ENCODE measurements around the gene DAPK2.

The DAPK2 gene

GRCh38 chr15:63891079-63891767, 155.1 kb downstream of the DAPK2 start:
- peak; percentile 42 for TF ChIP-seq CTCF (IDR thresholded peaks at IDR 0.05; ENCODE audit: extremely low read depth, missing control alignments)
- peak; percentile 59 for DNase-seq (ENCODE audit: low spot score)

GRCh38 chr15:63890617-63891016, 155.7 kb downstream of the DAPK2 start:
- no peak for DNase-seq (ENCODE audit: low spot score)
- no peak for TF ChIP-seq CTCF (IDR thresholded peaks at IDR 0.05; ENCODE audit: extremely low read depth, missing control alignments)

DNA sequence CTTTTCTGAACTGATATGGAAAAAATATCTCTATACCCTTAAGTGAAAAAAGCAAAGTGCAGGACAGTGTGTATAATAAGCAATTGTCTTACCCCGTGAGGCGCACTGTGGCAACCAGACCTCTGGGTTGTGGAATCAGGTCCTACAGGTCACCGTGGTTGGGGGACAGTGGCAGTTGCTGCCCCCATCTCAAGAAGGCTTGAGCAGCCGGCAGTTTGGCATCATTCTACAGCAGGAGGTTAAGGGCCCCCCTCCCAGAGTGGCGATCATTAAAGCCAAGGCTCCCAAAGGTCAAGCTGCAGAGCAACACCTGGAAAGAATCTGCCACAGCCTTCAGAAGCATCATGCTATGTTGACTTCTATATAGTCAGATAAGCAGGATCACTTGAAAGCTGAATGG, 156.5 kb downstream of the DAPK2 start:
- no peak for DNase-seq (ENCODE audit: low spot score)
- TF ChIP-seq CTCF (IDR thresholded peaks at IDR 0.05; ENCODE audit: extremely low read depth, missing control alignments): no peak

- no peak for DNase-seq (ENCODE audit: low spot score)
- no peak for TF ChIP-seq CTCF (IDR thresholded peaks at IDR 0.05; ENCODE audit: extremely low read depth, missing control alignments)
Observed at GRCh38 chr15:63888823-63889222, 157.5 kb downstream of the DAPK2 start.

GRCh38 chr15:63888146-63888545, 158.1 kb downstream of the DAPK2 start:
- no peak for DNase-seq (ENCODE audit: low spot score)
- no peak for TF ChIP-seq CTCF (IDR thresholded peaks at IDR 0.05; ENCODE audit: extremely low read depth, missing control alignments)

GRCh38 chr15:63887630-63888029, 158.7 kb downstream of the DAPK2 start:
- TF ChIP-seq CTCF (IDR thresholded peaks at IDR 0.05; ENCODE audit: extremely low read depth, missing control alignments): no peak

DNA sequence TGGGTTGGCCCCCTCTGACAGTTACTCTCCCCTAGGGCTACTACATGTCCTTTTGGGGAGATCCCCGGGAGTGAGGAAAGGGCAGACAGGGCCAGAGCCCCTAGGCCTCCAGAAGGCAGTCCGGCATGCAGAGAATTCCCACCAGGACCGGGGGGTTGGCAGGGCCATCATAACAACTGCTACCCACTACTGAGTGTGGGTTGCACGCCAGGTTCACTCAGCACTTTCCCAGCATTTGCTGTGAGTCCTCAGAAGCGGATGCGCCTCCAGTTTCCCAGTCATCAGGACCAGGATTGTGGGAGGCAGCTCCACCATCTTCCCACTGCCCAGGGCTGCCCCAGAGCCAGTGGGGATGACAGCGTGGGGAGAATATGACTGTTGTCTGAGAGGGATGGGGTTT, 161.3 kb downstream of the DAPK2 start:
- TF ChIP-seq CTCF (IDR thresholded peaks at IDR 0.05; ENCODE audit: extremely low read depth, missing control alignments): no peak
- no peak for DNase-seq (ENCODE audit: low spot score)

More at GRCh38 chr15:63887630-63888029, 158.7 kb downstream of the DAPK2 start:
- DNase-seq (ENCODE audit: low spot score): no peak
